ENCODE data around the gene PLXNA2. TPM values are rescaled to one million over a fixed set of nuclear protein-coding genes. Genes with fewer than 3 reads are reported as not detected.

Gene PLXNA2
- total and polyA plus RNA-seq, 2 donors (not counting 3 experiments of a cell fraction or from before 2014, with no cell fraction given), result 42.6 to 229 TPM

DNA sequence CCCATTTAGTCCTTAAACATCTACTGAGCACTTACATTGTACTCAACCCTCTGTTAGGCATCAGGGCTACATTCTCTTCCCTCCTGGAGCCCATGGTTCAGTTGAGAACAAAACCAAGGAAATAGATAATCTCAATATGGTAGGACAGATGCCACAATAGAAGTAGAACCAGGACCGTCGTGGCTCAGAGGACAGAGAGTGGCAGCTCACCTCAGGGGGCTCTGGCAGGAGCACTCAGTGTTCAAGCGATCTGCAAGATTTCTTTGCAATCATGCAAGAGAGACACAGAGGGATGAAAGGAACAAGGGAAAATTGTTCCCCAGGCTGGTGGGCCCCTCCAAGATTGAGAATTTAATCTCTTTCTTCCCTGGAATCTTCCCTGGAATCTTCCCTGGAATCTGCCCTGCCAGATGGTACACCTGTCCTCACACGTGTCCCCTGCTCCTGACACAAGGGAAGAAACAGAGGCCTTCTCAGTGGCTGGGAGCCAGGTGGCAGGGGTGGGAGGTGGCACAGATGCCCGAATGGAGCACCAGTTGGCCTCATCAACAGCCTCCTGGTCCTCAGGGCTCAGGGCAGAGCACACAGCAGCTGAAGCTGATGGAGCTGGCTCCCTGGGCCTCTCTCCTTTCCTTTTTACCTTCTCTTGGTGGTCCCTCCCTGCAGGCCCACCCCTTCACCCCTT is 135.4 kb downstream of the PLXNA2 start:
- ChIA-PET CTCF (no interaction called here), POLR2A (no interaction called here)
- dilution Hi-C loops (cut with MboI; ENCODE audit: extremely low pct_ligation_motif_present, low sequenced_read_pairs), result no loop called here
- no peak overlapping the region for H3K4me3 ChIP-seq (replicated peaks in 1 of 3; ENCODE audit: insufficient read depth in 1 of 3, low read depth in 1 of 3, low read length in 3 of 3)
- no peaks in the 10 kb centered on the region for H3K9me1 ChIP-seq (replicated peaks; ENCODE audit: control insufficient read depth, extremely low read depth, insufficient read depth, low read length)
- peaks cover 92% of the 10 kb centered on the region for H3K79me2 ChIP-seq (ENCODE audit: control insufficient read depth, insufficient read depth, low read length)
- no TSS peak for BruUV-seq (replicated peaks)
- H3K9me3 ChIP-seq (replicated peaks; ENCODE audit: control insufficient read depth, insufficient read depth, low read length), result no peaks in the 10 kb centered on the region
- FAIRE-seq (no peak), DNase-seq (ENCODE audit: low read depth, low spot score) (no peak)
- no peak for TF ChIP-seq FOS (IDR thresholded peaks at IDR 0.05; ENCODE audit: borderline replicate concordance, insufficient read depth, low read length)
- TF ChIP-seq EZH2 (IDR thresholded peaks at IDR 0.05; ENCODE audit: borderline replicate concordance, low read depth, low read length, severe bottlenecking), result no peak
- no peak for TF ChIP-seq JUN (IDR thresholded peaks at IDR 0.05; ENCODE audit: borderline replicate concordance, insufficient read depth, insufficient read length, low read depth)
- TF ChIP-seq MYC (IDR thresholded peaks at IDR 0.05; ENCODE audit: low read depth, low read length), result no peak
- TF ChIP-seq, protein P1, sequence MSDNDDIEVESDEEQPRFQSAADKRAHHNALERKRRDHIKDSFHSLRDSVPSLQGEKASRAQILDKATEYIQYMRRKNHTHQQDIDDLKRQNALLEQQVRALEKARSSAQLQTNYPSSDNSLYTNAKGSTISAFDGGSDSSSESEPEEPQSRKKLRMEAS (IDR thresholded peaks at IDR 0.05; ENCODE audit: insufficient read depth, insufficient read length), result no peak
- TF ChIP-seq GATA2 (IDR thresholded peaks at IDR 0.05; ENCODE audit: insufficient read depth, insufficient read length, low read depth, low read length), result no peak
- no peak for TF ChIP-seq POLR2AphosphoS5 (IDR thresholded peaks at IDR 0.05; ENCODE audit: insufficient read depth, low read depth, low read length)
- no peak for TF ChIP-seq POLR2A (IDR thresholded peaks at IDR 0.05; ENCODE audit: low read depth, low read length)
- TF ChIP-seq CTCF (IDR thresholded peaks at IDR 0.05; ENCODE audit: extremely low read depth in 1 of 2, insufficient read depth in 1 of 2, low read depth in 1 of 2, low read length in 2 of 2), result no peak
- H2AFZ ChIP-seq (ENCODE audit: low read depth, low read length), result no peak overlapping the region
- peaks cover 10% of the 10 kb centered on the region for H3K4me1 ChIP-seq (ENCODE audit: control insufficient read depth, extremely low read depth, insufficient read depth, low read length)
- intact Hi-C loops (cut with micrococcal nuclease), result no loop called here
- no peak overlapping the region for H3K27ac ChIP-seq (ENCODE audit: insufficient read depth, low read depth, low read length)
- H3K9ac ChIP-seq (replicated peaks; ENCODE audit: extremely low read depth, insufficient read depth, low read length), result no peak overlapping the region
- no peaks in the 10 kb centered on the region for H4K20me1 ChIP-seq (replicated peaks; ENCODE audit: control insufficient read depth, extremely low read depth, insufficient read depth, low read length)
- H3K27me3 ChIP-seq (ENCODE audit: control insufficient read depth in 2 of 2, insufficient read depth in 2 of 2, low read length in 2 of 2), result no peaks in the 10 kb centered on the region
- H3K36me3 ChIP-seq (ENCODE audit: control insufficient read depth in 2 of 2, extremely low read depth in 1 of 2, insufficient read depth in 2 of 2, low read length in 2 of 2), result peaks cover 11 to 17% of the 10 kb centered on the region in 2 experiments
- H3K4me2 ChIP-seq (ENCODE audit: insufficient read depth, low read length), result no peak overlapping the region
